NCI-H524 (cell line): ENCODE results near the gene DGAT2L6.
"Not testable (repeated sequence)": the region's sequence is repeated elsewhere in the genome, so short reads cannot be mapped to it uniquely, and the experiment has no call there.

ENCODE experiments used
- DNase-seq, 2 experiments: peaks; one replicate each; lab custom pipeline; 2025; lab: John Stamatoyannopoulos, UW

Gene DGAT2L6

GRCh38 chrX:70196961-70197720 lies 19.9 kb downstream of the DGAT2L6 start:
- peak; percentile 34 to 74 for DNase-seq

- no peak for DNase-seq
Measured at GRCh38 chrX:70201732-70202131, 24.4 kb downstream of the DGAT2L6 start.

- DNase-seq, result no peak
Measured at GRCh38 chrX:70208479-70208878, 31.2 kb downstream of the DGAT2L6 start.

GRCh38 chrX:70209570-70209969 lies 32.3 kb downstream of the DGAT2L6 start:
- peak in 1 of 2 experiments; percentile 18 for DNase-seq

GRCh38 chrX:70219938-70220764 lies 42.9 kb downstream of the DGAT2L6 start:
- DNase-seq, result peak; percentile 25 to 47

- DNase-seq, result no peak
Measured at GRCh38 chrX:70226048-70226447, 48.8 kb downstream of the DGAT2L6 start.

GRCh38 chrX:70226687-70227086 lies 49.4 kb downstream of the DGAT2L6 start:
- DNase-seq, result no peak

- no peak for DNase-seq
Measured at GRCh38 chrX:70231666-70232065, 54.4 kb downstream of the DGAT2L6 start.

GRCh38 chrX:70234355-70234754 lies 57.1 kb downstream of the DGAT2L6 start, which contains the start of gene AWAT1:
AWAT1 (plus strand) TSS chrX:70234655; CDS start chrX:70234696, 41 bp downstream.
- DNase-seq, result no peak

- DNase-seq, result no peak
Measured at GRCh38 chrX:70240751-70241150, 63.5 kb downstream of the DGAT2L6 start.

GRCh38 chrX:70241501-70241900 lies 64.2 kb downstream of the DGAT2L6 start:
- DNase-seq, result no peak

GRCh38 chrX:70243601-70244000 lies 66.3 kb downstream of the DGAT2L6 start:
- not testable (repeated sequence) for DNase-seq

GRCh38 chrX:70244881-70245280 lies 67.6 kb downstream of the DGAT2L6 start:
- DNase-seq, result no peak

GRCh38 chrX:70247252-70247651 lies 70.0 kb downstream of the DGAT2L6 start:
- no peak for DNase-seq

- no peak for DNase-seq
Measured at GRCh38 chrX:70252491-70252890, 75.2 kb downstream of the DGAT2L6 start.

- peak in 1 of 2 experiments; percentile 39 for DNase-seq
Measured at GRCh38 chrX:70253377-70254062, 76.2 kb downstream of the DGAT2L6 start.

GRCh38 chrX:70254063-70254400 lies 76.7 kb downstream of the DGAT2L6 start:
- no peak for DNase-seq

GRCh38 chrX:70254909-70255308 lies 77.6 kb downstream of the DGAT2L6 start:
- DNase-seq, result no peak
